Ureter (tissue), 1 donor: ENCODE data around the gene GAS2. TPM values are rescaled to one million over a fixed set of nuclear protein-coding genes. Genes with fewer than 3 reads are reported as not detected.

Source experiments
- total RNA-seq: library from RNA; stranded (reverse); gene quantifications from one replicate; pipeline ENCODE4 v1.2.4, GENCODE V29; 2023
- donor health status: DM: yes; HTN: yes; CAD: no.

GAS2 gene
- total RNA-seq, 1 donor from 2014 or later, result 12.6 TPM

Other genes with a start within 250 kb of the GAS2 start
- 17.9 TPM for gene FANCF, start 40.8 kb upstream of the GAS2 start, total RNA-seq
- gene SVIP, start 163.2 kb downstream of the GAS2 start, total RNA-seq, result 21.0 TPM
- gene CCDC179, start 193.9 kb downstream of the GAS2 start, total RNA-seq, result not detected